GM19023 (cell line): ENCODE measurements around the gene SMCO3.

ENCODE experiments used
- ATAC-seq: cut with Tn5 transposase; IDR thresholded peaks from one replicate; pipeline ENCODE4 v1.9.1; 2021; ENCODE audit warnings: mild to moderate bottlenecking, moderate library complexity; ENCODE audit not compliant: unreplicated experiment

The SMCO3 gene

DNA sequence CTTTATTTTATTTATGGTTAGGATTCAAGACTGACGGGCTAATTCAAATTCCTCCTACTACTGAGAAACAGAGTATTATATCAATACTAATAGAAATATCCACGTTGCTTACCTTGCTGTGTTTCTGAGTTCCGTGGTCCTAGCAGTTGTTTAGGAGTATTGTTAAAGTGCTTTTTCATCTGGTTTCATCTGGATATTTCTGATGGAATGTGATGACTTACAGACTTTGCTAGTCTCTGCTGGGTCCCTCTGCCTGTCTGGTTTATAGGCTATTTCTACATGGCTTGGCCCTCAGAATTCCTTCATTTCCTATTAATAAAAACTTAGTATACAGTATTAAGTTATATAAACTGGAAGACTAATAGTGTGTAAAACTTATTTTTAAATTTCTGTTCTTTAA is at the start of gene SMCO3:
Gene SMCO3, minus strand, starts transcription at position 169 of the 400 bp plus-strand sequence. CDS start 7,502 bp downstream, outside the sequence.
- no peak for ATAC-seq

DNA sequence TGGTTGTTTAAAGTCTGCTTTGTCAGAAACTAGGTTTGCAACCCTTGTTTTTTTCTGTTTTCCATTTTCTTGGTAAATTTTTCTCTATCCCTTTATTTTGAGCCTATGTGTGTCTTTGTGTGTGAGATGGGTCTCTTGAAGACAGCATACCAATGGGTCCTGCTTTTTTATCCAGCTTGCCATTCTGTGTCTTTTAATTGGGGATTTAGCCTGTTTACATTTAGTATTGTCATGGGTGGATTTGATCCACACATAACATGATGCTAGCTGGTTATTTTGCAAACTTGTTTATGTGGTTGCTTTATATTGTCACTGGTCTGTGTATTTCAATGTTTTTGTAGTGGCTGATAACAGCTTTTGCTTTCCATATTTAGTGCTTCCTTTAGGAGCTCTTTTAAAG is 46.5 kb upstream of the SMCO3 start:
- no peak for ATAC-seq

DNA sequence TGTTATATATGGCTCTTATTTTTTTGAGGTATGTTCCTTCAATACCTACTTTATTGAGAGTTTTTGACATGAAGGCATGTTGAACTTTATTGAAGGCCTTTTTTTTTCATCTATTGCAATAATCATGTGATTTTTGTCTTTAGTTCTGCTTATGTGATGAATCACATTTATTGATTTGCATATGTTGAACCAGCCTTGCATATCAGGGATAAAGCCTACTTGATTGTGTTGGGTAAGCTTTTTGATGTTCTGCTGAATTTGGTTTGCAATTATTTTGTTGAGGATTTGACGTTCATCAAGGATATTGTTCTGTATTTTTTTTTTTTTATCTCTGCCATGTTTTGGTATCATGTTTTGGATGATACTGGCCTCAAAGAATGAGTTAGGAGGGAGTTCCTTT is 44.5 kb upstream of the SMCO3 start:
- ATAC-seq, result no peak

DNA sequence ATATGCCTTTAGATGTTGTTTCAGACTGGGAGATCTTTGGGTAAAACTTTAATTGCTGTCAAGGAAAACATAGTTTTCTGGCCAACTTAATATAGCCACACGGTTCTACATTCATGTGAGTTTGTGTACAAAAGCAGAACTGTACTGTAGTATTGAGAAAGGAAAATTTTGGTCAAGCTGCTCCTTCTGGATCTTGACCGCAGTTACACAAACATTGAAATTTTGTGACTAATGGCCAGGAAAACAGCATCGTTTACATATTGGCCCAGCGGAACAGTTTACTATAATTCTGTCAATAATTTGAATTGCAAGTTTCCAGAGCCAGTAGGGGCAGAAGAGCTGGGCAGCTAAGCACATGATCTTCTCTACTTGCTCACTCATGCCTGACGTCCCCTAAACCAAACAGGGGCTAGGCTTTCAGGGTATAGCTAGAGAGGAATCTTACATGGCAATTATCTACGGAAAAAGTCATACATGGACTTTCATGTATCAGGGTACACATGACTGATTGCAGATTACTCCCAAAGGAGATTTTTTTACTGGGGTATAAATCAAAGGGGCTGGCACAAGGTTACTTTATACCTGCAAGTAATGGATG is 40.7 kb upstream of the SMCO3 start:
- no peak for ATAC-seq

DNA sequence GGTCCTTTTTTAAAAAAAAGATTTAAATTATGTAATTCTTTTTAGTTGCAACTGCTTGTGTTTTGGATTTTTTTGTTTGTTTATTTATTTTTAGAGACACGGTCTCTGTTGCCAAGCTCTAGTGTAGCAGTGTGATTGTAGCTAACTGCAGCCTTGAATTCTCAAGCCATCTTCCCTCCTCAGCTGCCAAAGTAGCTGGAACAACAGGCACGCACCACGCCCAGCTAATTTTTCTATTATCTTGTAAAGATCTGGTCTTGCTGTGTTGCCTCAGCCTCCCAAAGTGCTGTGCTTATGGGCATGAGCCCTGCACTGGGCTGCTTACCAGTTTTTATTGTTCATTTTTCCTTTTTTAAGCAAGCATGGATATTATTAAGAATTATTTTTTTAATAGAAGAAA is 40.0 kb upstream of the SMCO3 start:
- ATAC-seq, result no peak

DNA sequence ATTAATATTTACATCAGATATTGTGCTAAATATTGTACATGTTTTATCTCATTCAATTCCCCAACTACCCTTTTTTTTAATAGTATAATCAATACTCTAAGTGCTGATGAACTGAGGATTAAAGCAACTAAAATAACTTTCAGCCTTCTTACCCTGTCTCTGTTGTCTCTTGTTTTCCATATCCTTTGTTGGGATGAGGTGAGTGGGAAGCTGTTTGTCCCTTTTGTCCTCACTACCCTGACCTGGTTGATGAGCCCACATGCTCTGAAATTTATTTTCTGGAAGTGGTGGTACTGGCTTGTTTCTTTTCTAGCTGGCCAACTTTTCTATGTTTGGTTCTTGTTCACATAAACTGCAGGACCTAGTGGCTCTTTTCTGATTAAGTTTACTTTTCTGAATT is 38.9 kb upstream of the SMCO3 start:
- no peak for ATAC-seq

DNA sequence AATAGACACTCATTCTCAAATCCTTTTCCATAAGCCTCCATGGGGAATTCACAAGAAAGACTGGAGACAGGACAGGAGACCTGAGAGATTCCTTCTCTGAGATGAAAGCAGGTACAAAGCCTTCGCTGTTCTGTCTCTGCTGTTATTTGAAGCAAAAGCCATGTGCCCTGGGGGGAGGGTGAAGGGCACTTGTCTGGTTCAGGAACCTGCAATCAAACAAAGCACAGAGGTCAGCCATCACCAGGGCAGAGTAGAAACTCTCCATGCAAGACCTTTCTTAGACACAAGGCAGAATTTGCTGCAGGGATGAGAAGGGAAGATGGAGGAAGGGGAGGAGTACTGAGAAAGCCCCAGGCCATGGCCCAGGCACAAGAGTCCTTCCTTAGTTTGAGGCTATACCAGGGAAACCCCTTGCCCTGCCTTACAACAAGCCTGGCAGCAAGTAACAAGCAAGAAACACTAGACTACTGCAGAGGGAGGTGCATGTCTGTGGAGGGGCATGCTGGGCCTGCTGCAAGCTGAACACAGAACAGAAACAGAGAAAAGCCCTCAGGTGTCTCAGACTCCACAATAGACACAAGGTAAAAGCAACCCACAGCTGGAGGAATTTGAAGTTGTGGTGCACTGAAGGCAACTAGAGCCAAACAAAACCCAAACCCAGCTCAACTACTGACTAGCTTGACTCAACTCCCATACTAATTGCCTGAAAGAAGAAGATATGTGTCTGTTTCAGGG is 37.1 kb upstream of the SMCO3 start:
- peak; percentile 83 for ATAC-seq

DNA sequence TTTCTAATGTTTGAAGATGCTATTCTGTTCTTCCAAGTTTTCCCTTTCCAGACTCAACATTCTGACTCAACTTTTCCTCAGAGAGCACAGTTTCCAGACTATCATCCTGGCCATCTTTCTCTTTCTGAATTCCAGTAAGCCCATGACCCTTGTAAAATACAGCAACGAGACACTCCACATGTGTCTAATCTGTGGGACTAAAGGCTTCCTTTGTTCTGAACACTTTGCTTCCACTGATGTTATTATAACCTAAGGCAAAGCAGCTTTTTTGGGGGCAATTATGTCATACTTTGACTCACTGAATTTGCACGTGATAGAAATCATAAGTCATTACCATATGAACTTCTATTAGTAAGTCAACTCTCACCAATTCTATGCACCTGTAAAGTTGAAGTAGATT is 35.7 kb upstream of the SMCO3 start:
- no peak for ATAC-seq

DNA sequence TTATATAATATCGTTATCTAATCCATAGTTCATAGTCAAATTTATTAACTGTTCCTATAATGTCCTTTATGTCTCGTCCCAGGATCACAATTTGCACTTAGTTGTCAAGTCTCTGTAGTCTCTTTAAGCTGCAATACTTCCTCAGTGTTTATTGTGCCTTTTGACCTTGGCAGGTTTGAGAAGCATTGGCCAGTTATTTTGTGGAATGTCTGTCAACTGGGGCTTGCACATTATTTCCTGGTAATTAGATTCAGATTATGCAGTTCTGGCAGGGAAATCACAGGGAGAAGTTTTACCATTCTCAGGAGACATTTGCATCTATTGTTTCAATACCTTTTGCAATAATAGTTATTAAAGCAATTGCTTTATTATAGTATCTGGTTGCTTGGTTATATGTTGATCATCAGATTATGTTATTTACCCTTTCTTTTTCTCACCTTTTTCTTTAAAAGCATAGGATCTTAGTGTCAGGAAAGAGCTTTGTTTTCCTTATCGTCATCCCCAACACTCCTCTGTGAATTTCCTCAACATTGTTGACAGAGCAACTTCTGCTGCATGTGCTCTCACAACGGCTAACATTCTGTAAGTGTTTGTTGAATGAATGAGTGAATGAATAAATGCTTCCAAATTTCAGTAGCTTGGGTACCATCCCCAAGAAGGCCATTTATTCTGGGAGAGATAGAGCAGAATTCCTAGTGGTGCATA is 33.0 kb upstream of the SMCO3 start:
- ATAC-seq, result no peak

DNA sequence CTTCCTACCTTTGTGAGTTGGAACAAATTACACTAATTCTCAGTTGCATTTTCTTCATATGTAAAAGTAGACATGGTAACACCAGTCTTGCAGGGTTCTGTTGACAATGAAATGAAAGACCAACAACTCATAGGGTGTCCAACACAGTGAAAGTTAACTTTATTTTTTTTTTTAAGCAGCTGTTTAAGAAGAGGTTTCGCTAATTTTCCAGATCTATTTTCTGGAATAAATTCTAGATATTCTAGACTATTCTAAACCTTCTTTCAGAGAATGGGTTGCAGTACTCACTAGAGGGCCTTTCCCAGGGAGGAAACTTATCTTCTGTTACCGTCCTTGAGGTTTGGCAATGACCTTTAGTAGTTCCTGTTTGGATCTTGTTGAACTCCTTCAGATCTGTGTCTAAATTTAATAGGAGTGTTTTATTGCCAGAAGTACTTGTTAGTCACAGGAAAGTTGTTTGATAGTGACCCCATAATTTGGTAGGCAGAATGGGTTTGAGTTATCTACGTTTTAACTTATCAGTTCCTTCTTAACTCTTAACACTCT is 32.1 kb upstream of the SMCO3 start:
- no peak for ATAC-seq

DNA sequence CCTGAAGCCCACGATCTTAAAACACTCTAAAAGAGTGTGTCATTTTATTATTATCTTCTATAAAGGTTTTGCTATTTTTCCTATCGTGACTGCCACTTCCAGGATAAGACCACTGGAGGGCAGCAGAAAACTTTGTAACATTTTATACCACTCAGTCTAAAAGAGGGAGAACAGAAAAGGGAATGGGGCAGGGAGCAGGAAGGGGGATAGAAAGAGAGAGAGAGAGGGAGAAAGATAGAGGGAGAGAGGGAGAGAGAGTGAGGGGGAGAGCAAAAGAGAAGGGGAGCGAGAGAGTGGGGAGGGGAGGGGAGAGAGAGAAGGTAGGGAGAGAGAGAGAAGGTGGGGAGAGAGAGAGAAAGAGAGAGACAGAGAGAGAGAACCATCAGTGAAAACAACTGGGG is 31.4 kb upstream of the SMCO3 start:
- ATAC-seq, result no peak

DNA sequence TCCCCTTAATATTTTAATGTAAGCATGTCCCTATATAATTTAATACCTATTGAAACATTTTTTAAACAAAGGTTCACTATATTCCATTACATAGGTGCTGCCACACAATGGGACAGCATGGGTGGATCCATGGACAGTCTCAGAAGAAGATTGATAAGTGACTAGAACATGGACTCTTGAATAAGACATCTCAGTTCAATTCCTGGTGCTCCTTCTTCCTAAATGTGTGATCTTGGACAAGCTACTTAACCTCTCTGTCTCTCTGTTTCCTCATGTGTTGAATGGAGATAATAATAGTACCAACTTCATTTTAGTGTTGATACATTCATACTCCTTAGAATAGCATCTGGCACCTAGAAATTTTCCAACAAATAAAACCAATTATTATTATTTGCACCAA is 30.4 kb upstream of the SMCO3 start:
- ATAC-seq, result no peak

DNA sequence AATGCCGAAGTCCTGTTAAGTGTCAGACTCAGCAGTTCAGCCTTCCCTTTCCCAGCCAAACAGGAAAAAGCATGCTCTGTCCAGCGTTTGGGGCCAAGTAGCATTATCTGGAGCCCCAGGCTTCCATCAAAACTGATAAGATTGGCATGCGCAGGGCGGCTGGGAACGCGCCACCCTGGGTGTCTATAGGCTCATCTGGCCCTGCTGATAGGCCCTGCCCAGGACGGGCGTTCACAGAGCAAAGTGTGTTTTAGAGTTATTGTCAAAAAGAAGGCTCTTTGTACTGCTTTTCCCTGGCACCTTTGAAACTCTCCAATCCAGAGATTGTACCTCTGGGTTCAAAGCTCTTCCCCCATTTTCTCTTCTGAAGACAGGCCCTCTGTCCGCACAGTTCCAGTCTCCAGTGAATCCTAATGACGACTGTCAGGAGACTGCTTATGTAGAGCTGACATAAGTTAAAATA is 29.5 kb upstream of the SMCO3 start, which contains the start of gene ART4:
Gene ART4, minus strand, starts transcription at position 102 of the 463 bp plus-strand sequence. CDS start 413 bp downstream, outside the sequence.
- ATAC-seq, result no peak

DNA sequence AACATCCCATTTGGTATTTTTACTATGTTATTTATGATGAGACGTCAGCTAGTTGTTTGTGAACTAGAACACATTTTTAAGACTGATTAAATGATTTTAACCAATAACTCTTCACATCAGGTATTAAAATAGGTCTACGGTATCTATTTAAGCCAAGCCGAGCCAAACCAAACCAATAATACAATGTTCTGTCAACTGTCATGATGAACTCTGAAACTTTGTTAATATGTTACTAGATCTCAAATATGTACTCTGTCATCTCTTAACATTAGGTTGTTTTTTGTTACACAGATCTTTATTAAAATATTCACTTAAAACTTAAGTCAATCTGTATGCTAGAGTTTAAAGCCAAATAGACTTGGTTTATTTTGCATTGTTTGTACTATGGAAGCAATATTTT is 28.3 kb upstream of the SMCO3 start:
- ATAC-seq, result no peak

DNA sequence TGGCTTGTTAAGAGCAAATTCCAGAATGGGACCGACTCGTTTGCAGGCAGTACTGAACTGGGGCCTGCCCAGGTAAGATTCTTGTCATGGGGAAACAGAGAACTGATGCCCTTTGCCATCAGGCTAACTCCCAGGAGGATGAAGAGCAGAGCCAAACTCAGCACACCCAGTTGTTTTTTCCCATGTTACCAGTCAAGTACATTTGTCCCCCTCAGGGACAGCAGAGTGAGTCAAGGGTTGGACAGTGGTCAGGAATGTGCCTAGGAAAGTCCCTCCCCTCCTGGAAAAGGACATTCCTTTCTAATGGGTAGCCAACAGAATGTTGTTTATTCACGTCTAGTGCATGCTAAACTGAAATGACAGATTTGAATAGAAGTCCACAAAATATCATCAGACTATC is 27.8 kb upstream of the SMCO3 start:
- no peak for ATAC-seq

DNA sequence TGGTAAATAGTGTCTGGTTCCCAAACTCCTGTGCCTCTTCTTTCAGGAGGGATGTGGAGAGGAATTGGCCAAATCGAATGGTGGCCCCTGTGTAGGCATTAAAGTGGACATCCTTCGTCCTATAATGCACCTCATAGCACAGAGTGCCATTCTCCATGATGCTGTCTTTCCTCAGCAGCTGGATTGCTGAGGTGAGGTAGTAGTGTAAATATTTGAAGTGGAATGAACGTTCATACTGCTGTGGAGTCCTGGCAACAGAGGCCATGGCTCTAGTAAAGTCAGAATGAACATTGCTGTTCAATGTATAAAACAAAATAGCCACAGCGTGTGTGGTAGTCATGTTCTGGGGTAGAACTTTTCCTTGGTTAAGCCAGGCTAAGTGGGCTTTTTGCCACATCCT is 26.6 kb upstream of the SMCO3 start:
- no peak for ATAC-seq

DNA sequence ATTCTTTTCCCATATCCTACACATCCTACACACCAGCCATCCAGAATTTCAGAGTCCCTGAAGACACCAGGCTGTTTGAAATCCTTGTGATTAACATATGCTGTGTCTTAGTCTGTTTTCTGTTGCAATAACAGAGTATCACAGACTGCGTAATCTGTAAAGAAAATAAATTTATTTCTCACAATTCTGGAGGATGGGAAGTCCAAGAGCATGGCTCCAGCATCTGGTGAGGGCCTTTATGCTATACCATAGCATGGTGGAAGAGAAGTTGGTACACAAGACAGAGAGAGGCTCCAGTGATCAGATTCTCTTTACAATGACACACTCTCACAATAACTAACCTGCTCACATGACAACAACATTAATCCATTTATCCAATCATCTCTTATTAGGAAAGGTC is 25.3 kb upstream of the SMCO3 start:
- ATAC-seq, result no peak

DNA sequence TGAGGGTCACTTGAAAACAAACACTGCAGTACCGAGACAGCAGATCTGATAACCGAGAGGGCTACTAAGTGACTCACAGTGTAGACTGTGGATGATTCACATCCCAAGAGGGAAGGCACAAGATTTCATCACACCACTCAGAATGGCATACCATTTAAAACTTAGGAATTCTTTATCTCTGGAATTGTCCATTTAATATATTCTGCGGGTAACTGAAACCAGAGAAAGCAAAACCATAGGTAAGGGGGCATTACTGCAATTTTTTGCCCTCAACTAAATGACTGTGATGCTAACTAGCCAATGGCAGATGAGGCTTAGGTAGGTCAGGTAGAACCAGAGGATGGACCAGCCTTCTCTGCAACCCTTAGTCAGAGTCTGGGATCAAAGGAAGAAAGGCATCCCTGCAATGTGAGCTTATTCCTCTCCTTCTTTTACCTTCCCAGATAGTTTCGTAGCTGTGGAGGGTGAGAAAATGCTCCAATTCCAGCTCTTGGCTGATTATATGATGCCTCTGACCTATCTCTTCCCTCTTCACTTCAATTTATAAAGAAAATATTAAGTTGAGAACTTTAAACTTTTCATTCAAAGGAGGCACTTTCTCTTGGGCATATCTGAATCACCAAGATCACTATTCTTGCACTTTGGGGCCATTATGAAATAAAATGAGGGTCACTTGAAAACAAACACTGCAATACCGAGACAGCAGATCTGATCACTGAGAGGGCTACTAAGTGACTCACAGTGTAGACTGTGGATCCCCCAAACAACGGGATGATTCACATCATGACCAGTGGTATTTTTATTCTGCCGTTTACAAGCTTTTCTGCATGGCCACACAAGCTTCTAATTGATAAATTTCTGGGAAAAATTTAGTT is 22.6 kb upstream of the SMCO3 start:
- ATAC-seq, result no peak

DNA sequence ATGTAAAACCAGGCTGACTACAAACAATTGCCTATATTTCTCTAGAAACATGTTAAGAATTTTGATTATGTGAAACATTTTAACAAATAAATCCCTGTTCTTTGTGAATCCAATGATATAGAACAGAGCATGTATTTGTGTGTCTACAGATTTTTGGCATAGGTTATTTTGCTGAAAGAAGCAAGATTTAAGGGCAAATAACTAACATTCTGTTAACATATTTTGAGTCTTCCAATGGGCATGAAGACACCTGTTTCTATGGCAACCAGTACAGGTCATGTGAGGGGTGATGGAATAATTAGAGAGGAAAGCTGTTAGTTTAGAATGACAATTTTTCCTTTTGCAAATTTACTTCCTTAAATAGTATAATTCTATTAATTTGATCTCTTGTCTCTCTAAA is 20.5 kb upstream of the SMCO3 start:
- ATAC-seq, result no peak

DNA sequence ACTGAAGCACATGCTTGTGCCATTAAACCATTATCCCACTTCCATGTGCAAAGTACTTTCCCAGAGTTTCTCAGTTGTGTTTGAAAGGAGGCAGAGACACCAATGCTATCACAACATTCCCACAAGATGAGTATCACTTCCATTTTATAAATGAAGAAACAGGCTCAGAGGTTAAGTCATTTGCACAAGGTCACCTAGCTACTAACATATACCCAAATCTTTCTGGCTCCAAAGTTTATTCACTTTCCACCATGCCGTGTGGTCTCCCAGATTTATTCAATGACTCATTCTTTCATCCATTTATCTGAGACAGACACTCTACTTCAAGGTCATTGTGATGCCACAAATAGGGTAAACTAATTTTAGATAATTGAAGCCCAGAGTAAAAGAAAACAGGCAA is 20.0 kb upstream of the SMCO3 start:
- ATAC-seq, result no peak

DNA sequence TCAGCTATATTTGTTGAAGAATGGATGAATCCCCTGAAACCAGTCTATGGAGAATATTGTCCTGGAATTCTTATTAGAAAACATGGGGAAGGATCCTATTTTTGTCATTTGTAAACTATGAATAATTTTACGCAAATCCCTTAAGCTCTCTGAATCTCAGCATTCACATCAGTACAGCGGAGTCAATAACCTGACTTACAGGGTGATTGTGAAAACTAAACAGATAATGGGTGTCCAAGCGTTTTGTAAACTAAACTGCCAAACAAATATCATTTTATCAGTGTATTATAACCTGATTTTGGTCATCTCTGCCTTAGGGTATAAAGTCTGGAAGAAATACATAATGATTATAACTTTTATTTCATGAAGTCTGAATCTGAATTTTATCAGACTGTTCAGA is 19.4 kb upstream of the SMCO3 start:
- no peak for ATAC-seq
